ENCODE measurements around the gene GPR65.
A peak's percentile ranks its signal among the peaks of the same experiment; 100 is the strongest.

The GPR65 gene

DNA sequence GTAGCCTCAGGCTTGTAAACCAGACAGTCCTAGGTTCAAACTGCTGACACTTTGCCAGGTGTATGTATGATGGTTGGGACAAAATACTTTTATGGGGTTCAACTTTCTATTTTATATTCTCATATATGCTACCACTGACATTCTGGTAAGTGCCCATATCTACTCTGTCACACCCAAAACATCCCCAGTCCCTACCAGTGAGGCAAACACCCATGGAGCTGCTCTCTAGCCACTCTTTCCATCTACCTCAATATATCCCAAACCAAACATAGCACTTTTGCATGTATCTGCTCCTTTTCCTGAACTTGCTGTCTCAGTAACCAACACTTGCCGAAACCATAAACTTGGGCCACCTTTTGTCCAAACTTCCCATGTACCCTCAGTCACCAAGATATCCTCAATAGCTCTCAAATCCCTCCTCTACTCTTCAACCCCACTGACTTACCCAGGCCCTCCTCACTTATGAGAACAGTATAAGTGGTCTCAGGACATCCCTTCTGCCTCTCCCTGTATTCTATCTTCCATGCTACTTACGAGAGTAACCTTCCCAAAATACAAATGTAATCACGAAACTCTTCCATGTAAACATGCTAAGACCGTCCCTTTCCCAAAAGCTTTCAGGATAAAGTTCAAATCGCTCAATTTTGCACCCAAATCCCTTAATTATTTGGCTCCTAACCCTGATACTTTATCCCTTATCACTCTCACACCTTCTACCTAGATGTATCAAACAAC is 15.5 kb upstream of the GPR65 start:
- Histone ChIP-seq H3K9me3 (ENCODE audit: control insufficient read depth, low read length) (no peaks in the 10 kb centered on the region), H3K27me3 (replicated peaks; ENCODE audit: control insufficient read depth, insufficient read depth, low read length, poor library complexity, severe bottlenecking) (no peaks in the 10 kb centered on the region), H3K4me3 (ENCODE audit: insufficient read depth, low read depth, low read length, poor library complexity, severe bottlenecking) (no peak overlapping the region), H3K36me3 (ENCODE audit: control insufficient read depth, insufficient read depth, low read length) (no peaks in the 10 kb centered on the region), H3K27ac (ENCODE audit: insufficient read depth, low read length, poor library complexity, severe bottlenecking) (no peak overlapping the region), H3K4me1 (ENCODE audit: control insufficient read depth, insufficient read depth, low read length, poor library complexity, severe bottlenecking) (peaks cover 11% of the 10 kb centered on the region)
- DNase-seq = no peak

DNA sequence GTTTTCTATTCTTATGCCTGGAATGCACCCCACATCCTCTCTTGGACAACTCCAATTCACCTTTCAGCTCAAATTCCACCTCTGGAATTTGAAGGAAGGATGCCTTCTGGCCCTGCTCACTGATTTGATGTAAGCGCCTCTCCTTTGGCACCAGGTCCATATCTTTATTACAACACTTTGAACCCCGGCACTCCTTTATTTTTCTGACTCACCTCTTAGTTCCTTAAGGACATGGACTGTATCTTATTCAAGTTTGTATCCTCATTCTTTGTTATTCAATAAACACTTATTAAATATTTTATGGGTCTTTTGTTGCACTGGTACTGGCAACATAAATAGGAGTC is 15.0 kb upstream of the GPR65 start:
- Histone ChIP-seq H3K36me3 (ENCODE audit: control insufficient read depth, insufficient read depth, low read length) (no peaks in the 10 kb centered on the region), H3K4me3 (ENCODE audit: insufficient read depth, low read depth, low read length, poor library complexity, severe bottlenecking) (no peak overlapping the region), H3K9me3 (ENCODE audit: control insufficient read depth, low read length) (no peaks in the 10 kb centered on the region), H3K4me1 (ENCODE audit: control insufficient read depth, insufficient read depth, low read length, poor library complexity, severe bottlenecking) (peaks cover 11% of the 10 kb centered on the region), H3K27ac (ENCODE audit: insufficient read depth, low read length, poor library complexity, severe bottlenecking) (no peak overlapping the region), H3K27me3 (replicated peaks; ENCODE audit: control insufficient read depth, insufficient read depth, low read length, poor library complexity, severe bottlenecking) (no peaks in the 10 kb centered on the region)
- DNase-seq = no peak

DNA sequence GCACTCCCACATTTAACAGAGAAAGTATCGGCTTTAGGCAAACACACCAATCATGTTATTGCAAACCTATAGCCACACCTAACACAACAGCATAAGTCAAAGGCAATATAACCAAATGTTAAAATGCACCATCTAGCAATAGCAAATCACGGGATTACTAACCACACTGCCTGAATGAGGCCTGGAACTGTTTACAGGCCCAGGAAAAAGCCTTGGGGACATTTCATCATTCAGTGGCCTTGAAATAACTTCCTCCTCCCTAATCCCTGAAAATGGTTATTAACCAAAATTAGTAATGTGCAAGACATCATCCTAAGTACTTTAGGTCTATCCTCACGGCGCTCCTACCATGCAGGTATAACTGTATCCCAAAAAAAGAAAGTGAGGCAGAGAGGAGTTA is 14.3 kb upstream of the GPR65 start:
- no peak for DNase-seq
- no peak overlapping the region for H3K27ac ChIP-seq (ENCODE audit: insufficient read depth, low read length, poor library complexity, severe bottlenecking)
- H3K36me3 ChIP-seq (ENCODE audit: control insufficient read depth, insufficient read depth, low read length) = no peaks in the 10 kb centered on the region
- H3K4me3 ChIP-seq (ENCODE audit: insufficient read depth, low read depth, low read length, poor library complexity, severe bottlenecking) = no peak overlapping the region
- no peaks in the 10 kb centered on the region for H3K9me3 ChIP-seq (ENCODE audit: control insufficient read depth, low read length)
- H3K27me3 ChIP-seq (replicated peaks; ENCODE audit: control insufficient read depth, insufficient read depth, low read length, poor library complexity, severe bottlenecking) = no peaks in the 10 kb centered on the region
- peaks cover 11% of the 10 kb centered on the region for H3K4me1 ChIP-seq (ENCODE audit: control insufficient read depth, insufficient read depth, low read length, poor library complexity, severe bottlenecking)

DNA sequence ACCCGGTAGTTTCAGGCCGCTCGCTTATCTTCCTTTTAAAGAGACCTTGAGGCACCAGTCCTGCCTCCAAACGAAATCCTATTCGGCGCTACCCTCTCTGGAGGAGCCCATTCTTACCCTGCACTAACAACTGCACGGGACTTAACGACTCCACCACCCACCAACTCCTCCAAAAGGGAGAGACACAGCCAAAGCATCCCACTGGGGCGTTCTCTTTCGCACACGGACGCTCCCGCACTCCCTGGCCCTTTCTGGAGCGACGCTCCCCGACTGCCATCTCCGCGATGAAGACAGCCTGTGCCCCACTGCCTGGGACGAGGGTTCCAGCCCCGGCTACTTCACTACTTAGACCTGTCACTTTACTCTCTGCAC is 12.6 kb upstream of the GPR65 start:
- peak overlapping the region; percentile 72 for H3K4me3 ChIP-seq (ENCODE audit: insufficient read depth, low read depth, low read length, poor library complexity, severe bottlenecking)
- H3K9me3 ChIP-seq (ENCODE audit: control insufficient read depth, low read length) = no peaks in the 10 kb centered on the region
- no peak for DNase-seq
- peak overlapping the region; percentile 87 for H3K27ac ChIP-seq (ENCODE audit: insufficient read depth, low read length, poor library complexity, severe bottlenecking)
- H3K36me3 ChIP-seq (ENCODE audit: control insufficient read depth, insufficient read depth, low read length) = no peaks in the 10 kb centered on the region
- H3K27me3 ChIP-seq (replicated peaks; ENCODE audit: control insufficient read depth, insufficient read depth, low read length, poor library complexity, severe bottlenecking) = no peaks in the 10 kb centered on the region
- peaks cover 11% of the 10 kb centered on the region for H3K4me1 ChIP-seq (ENCODE audit: control insufficient read depth, insufficient read depth, low read length, poor library complexity, severe bottlenecking)

DNA sequence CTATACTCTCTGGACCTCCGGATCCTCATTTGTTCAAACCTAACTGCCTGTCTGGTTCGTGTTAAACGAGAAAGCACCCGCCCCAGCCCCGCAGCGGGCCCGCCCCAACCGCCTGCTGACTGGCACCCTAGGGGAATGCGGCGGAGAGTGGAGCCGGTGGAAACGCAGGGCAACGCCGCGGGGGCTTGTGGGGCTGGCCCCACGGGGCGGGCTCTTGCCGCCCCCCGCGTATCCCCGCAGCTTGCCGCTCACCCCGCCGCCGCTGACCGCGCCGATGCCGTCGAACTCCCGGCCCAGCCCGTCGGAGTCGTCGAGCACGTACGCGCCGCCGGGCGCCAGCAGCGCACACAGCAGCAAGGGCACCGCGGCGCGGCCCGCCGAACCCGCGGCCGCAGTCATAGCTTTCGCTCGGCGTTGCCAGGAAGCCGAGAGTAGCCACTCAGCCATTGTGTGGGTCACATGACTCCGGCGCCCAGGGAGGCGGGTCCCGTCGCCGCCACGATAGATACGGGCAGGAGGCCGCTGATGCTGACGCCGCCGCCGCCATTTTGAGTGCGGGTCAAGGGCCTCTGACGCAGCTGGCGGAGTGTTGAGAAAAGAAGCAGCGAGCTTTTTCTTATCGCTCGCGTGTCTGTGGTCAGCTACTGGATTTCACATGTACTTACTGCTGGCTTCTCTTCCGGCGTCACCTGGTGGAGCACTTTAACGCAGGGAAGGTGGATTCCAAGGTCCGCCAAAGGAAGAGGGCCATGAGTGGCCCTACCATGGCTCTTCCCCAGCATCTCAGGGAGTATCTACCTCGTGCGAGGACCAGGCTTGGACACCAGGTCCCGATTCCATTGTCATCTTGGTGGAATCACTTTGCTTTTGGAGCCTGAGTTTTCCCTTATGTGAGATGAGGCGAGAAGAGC is 12.0 kb upstream of the GPR65 start, which contains the start of gene GALC:
GALC (minus strand) TSS at position 465 of the 911 bp plus-strand sequence; CDS start at position 447, 18 bp downstream.
- Histone ChIP-seq H3K4me1 (ENCODE audit: control insufficient read depth, insufficient read depth, low read length, poor library complexity, severe bottlenecking) (peaks cover 11% of the 10 kb centered on the region), H3K4me3 (ENCODE audit: insufficient read depth, low read depth, low read length, poor library complexity, severe bottlenecking) (peak within 1 kb of the TSS; percentile 72)

DNA sequence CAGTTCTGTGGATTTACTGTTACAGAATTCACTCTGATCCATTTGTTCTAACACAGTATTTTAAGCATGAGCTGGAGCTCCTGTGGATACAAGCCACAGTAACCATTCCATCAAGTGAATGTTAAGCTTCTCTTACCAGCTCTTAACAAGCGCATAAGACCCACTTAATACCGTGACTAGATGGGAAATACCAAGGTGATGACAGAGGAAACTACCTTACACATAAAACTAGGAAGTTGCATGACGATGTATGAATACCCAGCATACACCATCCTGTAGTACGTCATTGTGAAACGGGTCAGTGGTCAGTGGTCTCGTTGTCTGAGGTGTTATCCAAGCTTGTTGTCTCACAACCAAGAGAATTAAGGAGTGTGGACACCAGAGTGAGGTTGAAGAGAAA is 10.0 kb upstream of the GPR65 start:
- peak; percentile 1 to 45 (median 15) for DNase-seq
- Histone ChIP-seq H3K4me3 (ENCODE audit: insufficient read depth, low read depth, low read length, poor library complexity, severe bottlenecking) (no peak overlapping the region), H3K9me3 (ENCODE audit: control insufficient read depth, low read length) (no peaks in the 10 kb centered on the region), H3K27me3 (replicated peaks; ENCODE audit: control insufficient read depth, insufficient read depth, low read length, poor library complexity, severe bottlenecking) (no peaks in the 10 kb centered on the region), H3K4me1 (ENCODE audit: control insufficient read depth, insufficient read depth, low read length, poor library complexity, severe bottlenecking) (peaks cover 11% of the 10 kb centered on the region), H3K36me3 (ENCODE audit: control insufficient read depth, insufficient read depth, low read length) (no peaks in the 10 kb centered on the region), H3K27ac (ENCODE audit: insufficient read depth, low read length, poor library complexity, severe bottlenecking) (peak overlapping the region; percentile 87)

More for the DNA sequence above, 12.0 kb upstream of the GPR65 start, which contains the start of gene GALC:
- peak; percentile 94 to 95 (median 95) for DNase-seq
- Histone ChIP-seq H3K9me3 (ENCODE audit: control insufficient read depth, low read length) (no peaks in the 10 kb centered on the region), H3K27me3 (replicated peaks; ENCODE audit: control insufficient read depth, insufficient read depth, low read length, poor library complexity, severe bottlenecking) (no peaks in the 10 kb centered on the region), H3K27ac (ENCODE audit: insufficient read depth, low read length, poor library complexity, severe bottlenecking) (peak within 1 kb of the TSS; percentile 87), H3K36me3 (ENCODE audit: control insufficient read depth, insufficient read depth, low read length) (no peaks in the 10 kb centered on the region)

DNA sequence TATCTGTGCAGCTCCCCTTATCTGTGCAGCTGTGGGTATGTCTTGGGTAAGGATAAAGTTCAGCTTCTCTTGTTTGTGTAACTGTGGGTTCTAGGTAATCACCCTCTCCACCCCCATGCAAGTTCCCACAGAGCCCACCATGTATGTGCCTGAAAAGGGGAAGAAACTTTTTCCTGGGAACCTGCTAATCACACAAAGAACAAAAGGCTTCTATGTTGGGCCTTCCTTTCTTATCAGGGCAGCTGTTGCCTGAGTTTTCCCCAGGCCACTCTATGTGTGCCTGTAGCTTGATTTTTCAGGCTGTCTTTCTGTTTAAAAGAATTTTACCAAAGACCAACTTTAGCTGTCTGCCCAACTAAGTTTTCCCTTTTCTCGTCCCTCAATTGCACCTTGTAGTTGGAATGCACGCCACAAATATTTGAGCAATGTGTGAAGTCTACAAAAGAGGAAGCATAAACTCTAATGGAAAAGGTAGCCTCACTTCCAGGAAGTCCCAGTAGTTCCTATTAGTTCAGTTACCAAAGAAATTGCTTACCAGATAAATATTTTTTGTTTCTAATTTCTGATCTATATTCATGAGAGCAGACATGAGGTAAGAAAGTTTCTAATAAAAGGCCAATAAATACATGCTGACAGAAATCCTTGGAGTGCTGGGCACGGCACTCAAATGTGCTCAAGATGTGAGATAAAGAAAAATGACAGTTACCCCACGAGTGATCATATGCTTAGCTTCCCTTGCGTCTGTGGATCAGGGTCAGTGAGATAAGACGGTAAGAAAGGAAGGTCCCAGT is 9.2 kb upstream of the GPR65 start:
- H3K9me3 ChIP-seq (ENCODE audit: control insufficient read depth, low read length) = no peaks in the 10 kb centered on the region
- H3K36me3 ChIP-seq (ENCODE audit: control insufficient read depth, insufficient read depth, low read length) = no peaks in the 10 kb centered on the region
- peaks cover 11% of the 10 kb centered on the region for H3K4me1 ChIP-seq (ENCODE audit: control insufficient read depth, insufficient read depth, low read length, poor library complexity, severe bottlenecking)
- no peak for DNase-seq
- peak overlapping the region; percentile 87 for H3K27ac ChIP-seq (ENCODE audit: insufficient read depth, low read length, poor library complexity, severe bottlenecking)
- no peak overlapping the region for H3K4me3 ChIP-seq (ENCODE audit: insufficient read depth, low read depth, low read length, poor library complexity, severe bottlenecking)
- H3K27me3 ChIP-seq (replicated peaks; ENCODE audit: control insufficient read depth, insufficient read depth, low read length, poor library complexity, severe bottlenecking) = no peaks in the 10 kb centered on the region

DNA sequence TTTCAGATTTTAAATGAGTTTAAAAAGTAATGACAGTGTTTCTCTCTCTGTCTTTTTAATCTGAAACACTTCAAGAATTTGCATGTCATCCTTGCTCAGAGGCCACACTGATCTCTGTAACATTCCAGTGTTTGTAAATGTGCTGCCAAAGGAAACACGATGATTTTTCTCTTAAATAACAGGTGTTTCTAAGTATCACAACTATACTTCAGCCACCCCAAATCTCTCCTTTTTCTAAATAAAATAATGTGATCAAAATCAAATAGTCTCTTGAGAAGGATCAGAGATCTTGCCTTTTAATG is 8.7 kb upstream of the GPR65 start:
- Histone ChIP-seq H3K4me1 (ENCODE audit: control insufficient read depth, insufficient read depth, low read length, poor library complexity, severe bottlenecking) (peaks cover 11% of the 10 kb centered on the region), H3K36me3 (ENCODE audit: control insufficient read depth, insufficient read depth, low read length) (no peaks in the 10 kb centered on the region), H3K4me3 (ENCODE audit: insufficient read depth, low read depth, low read length, poor library complexity, severe bottlenecking) (no peak overlapping the region), H3K27ac (ENCODE audit: insufficient read depth, low read length, poor library complexity, severe bottlenecking) (no peak overlapping the region), H3K27me3 (replicated peaks; ENCODE audit: control insufficient read depth, insufficient read depth, low read length, poor library complexity, severe bottlenecking) (no peaks in the 10 kb centered on the region), H3K9me3 (ENCODE audit: control insufficient read depth, low read length) (no peaks in the 10 kb centered on the region)
- DNase-seq = no peak

DNA sequence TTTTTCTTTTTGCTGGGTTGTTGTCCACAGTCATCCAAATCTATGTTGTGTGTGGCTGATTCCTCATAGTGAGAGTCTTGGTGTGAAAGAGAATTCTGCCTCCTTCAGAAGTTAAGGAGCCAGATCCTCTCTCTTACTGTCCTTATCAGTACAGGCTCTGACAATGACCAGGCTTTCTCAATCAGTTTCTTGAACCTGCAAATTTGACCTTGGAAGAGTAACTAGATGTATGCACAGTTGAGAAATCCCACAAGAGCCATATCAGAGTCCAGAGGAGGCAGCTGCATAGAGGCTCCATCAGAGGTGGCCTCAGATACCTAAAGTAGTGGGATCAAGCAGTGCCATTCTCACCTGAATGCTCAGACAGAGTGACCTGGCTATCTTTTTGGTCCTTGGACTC is 6.5 kb upstream of the GPR65 start:
- no peaks in the 10 kb centered on the region for H3K36me3 ChIP-seq (ENCODE audit: control insufficient read depth, insufficient read depth, low read length)
- H3K4me3 ChIP-seq (ENCODE audit: insufficient read depth, low read depth, low read length, poor library complexity, severe bottlenecking) = no peak overlapping the region
- DNase-seq = no peak
- no peaks in the 10 kb centered on the region for H3K9me3 ChIP-seq (ENCODE audit: control insufficient read depth, low read length)
- peaks cover 8% of the 10 kb centered on the region for H3K4me1 ChIP-seq (ENCODE audit: control insufficient read depth, insufficient read depth, low read length, poor library complexity, severe bottlenecking)
- H3K27ac ChIP-seq (ENCODE audit: insufficient read depth, low read length, poor library complexity, severe bottlenecking) = no peak overlapping the region
- no peaks in the 10 kb centered on the region for H3K27me3 ChIP-seq (replicated peaks; ENCODE audit: control insufficient read depth, insufficient read depth, low read length, poor library complexity, severe bottlenecking)

Data from effector memory CD4-positive, alpha-beta T cell (primary cell).